Vagina (tissue), 2 donors: Measurements from ENCODE around the gene FXN. TPM values are rescaled to one million over a fixed set of nuclear protein-coding genes. Genes with fewer than 3 reads are reported as not detected.
A peak's percentile ranks its signal among the peaks of the same experiment; 100 is the strongest.

Experiments used
- DNase-seq, 2 donors: peaks; one replicate each; pipeline ENCODE4 v3.0.0-alpha.2; 2017; ENCODE audit errors: extremely low spot score in 2 of 2
- H3K27ac ChIP-seq: fragments of 200-600 bp; sonication (generic); one replicate; pipeline ENCODE4 v1.5.1; 2019
- H3K27me3 ChIP-seq: fragments of 200-600 bp; sonication (generic); one replicate; pipeline ENCODE4 v1.5.1; 2019
- H3K36me3 ChIP-seq, 2 donors: fragments of 200-600 bp; sonication (generic); one replicate each; pipeline ENCODE4 v1.5.1; 2017 to 2019
- H3K4me1 ChIP-seq: fragments of 200-600 bp; sonication (generic); one replicate; pipeline ENCODE4 v1.5.1; 2019
- H3K4me3 ChIP-seq, 2 donors: fragments of 200-600 bp; sonication (generic); 1 replicate in 1 of 2; 2 replicates in 1 of 2; pipeline ENCODE4 v1.5.1; 2016 to 2019
- H3K9me3 ChIP-seq: fragments of 200-600 bp; sonication (generic); one replicate; pipeline ENCODE4 v1.5.1; 2019
- POLR2A ChIP-seq, 2 donors: fragments of 450-650 bp; IDR thresholded peaks; one replicate each; pipeline ENCODE4 v1.6.1; 2017; ENCODE audit warnings: antibody characterized with exemption in 2 of 2, mild to moderate bottlenecking in 2 of 2, moderate library complexity in 2 of 2
- POLR2AphosphoS5 ChIP-seq, 2 donors: sonication (generic); formaldehyde crosslinking; IDR thresholded peaks; one replicate each; pipeline ENCODE4 v1.9.0; 2017; ENCODE audit warnings: antibody characterized with exemption in 2 of 2, mild to moderate bottlenecking in 2 of 2, low read depth in 1 of 2; ENCODE audit not compliant: insufficient read depth in 1 of 2
- intact Hi-C: fragments of 100-400 bp; cut with DNase I; formaldehyde crosslinking; loops from one replicate; pipeline ENCODE4 v1.15.1; 2023
- total RNA-seq: library from RNA; depleted of rRNA; stranded (reverse); fragments of >200 nt; gene quantifications from one replicate; pipeline ENCODE4 v1.2.3, GENCODE V29; 2016
- TF ChIP-seq, protein P1 (sequence below), 3 experiments: fragments of 450-650 bp in 2 of 3; fragments of 200-600 bp in 1 of 3; sonication (generic) in 1 of 3; IDR thresholded peaks; one replicate each; pipeline ENCODE4 v1.5.1; 2017 to 2019; ENCODE audit warnings: antibody characterized with exemption in 3 of 3, mild to moderate bottlenecking in 2 of 3, moderate library complexity in 2 of 3

FXN gene
- total RNA-seq, 1 donor from 2014 or later, result 11.8 TPM

DNA sequence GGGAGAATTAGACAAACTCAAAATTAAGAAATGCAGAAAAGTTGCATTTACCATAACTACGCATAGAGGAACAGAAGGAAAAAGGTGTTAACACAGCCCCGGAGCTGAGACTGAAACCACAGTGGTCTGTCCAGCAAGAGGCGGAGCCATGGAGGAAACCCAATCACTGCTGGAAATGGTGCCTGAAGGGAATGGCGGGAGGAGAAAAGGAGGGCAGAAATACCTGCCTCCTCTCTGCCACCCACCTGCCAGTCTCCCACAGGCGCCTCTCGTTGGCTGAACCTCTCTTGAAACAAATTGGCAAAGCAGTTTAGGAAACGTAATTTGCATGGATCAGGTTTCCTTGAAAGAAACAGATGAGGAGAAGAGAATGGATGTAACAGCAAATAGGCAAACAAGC is 11.9 kb upstream of the FXN start:
- Histone ChIP-seq H3K27ac (no peak overlapping the region), H3K4me1 (no peaks in the 10 kb centered on the region), H3K36me3 (no peaks in the 10 kb centered on the region), H3K9me3 (no peaks in the 10 kb centered on the region), H3K27me3 (no peaks in the 10 kb centered on the region), H3K4me3 (no peak overlapping the region)
- intact Hi-C loops, result no loop called here
- TF ChIP-seq POLR2A (IDR thresholded peaks at IDR 0.05), result no peak
- TF ChIP-seq, protein P1, sequence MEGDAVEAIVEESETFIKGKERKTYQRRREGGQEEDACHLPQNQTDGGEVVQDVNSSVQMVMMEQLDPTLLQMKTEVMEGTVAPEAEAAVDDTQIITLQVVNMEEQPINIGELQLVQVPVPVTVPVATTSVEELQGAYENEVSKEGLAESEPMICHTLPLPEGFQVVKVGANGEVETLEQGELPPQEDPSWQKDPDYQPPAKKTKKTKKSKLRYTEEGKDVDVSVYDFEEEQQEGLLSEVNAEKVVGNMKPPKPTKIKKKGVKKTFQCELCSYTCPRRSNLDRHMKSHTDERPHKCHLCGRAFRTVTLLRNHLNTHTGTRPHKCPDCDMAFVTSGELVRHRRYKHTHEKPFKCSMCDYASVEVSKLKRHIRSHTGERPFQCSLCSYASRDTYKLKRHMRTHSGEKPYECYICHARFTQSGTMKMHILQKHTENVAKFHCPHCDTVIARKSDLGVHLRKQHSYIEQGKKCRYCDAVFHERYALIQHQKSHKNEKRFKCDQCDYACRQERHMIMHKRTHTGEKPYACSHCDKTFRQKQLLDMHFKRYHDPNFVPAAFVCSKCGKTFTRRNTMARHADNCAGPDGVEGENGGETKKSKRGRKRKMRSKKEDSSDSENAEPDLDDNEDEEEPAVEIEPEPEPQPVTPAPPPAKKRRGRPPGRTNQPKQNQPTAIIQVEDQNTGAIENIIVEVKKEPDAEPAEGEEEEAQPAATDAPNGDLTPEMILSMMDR (IDR thresholded peaks at IDR 0.05), result no peak
- no peak for TF ChIP-seq POLR2AphosphoS5 (IDR thresholded peaks at IDR 0.05; ENCODE audit: insufficient read depth in 1 of 2, low read depth in 1 of 2)
- no peak for DNase-seq

DNA sequence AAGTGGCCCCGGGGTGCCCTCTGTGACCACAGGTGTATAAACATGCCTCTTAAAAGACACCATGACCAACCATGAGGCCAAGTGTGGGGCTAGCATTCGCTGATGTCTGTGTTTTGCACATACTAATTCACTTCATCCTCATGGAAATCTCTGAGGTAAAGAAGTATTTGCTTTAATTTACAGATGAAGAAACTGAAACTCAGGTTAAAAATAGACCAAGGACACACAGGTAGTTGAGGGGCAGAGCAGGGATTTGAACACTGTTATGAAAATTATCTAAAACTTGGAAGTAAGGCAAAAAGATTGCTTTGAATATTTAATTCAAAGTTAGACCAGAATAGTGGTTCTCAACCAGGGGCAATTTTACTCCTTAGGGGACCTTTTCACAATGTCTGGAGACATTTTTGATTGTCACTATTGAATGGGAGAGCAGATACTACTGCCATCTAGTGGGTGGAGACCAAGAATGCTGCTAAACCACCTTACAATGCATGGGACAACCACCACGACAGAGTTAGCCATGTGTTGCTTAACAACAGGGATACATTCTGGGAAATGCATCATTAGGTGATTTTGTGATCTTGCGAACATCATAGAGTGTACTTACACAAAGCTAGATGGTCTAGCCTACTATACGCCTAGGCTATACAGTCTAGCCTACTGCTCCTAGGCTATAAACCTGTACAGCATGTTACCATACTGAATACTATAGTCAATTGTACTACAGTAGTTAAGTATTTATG is 8.0 kb upstream of the FXN start:
- no peaks in the 10 kb centered on the region for H3K4me1 ChIP-seq
- no peak overlapping the region for H3K4me3 ChIP-seq
- no peaks in the 10 kb centered on the region for H3K36me3 ChIP-seq
- H3K27me3 ChIP-seq, result no peaks in the 10 kb centered on the region
- TF ChIP-seq, protein P1 (IDR thresholded peaks at IDR 0.05), result peak; percentile 12 to 39 (median 36)
- TF ChIP-seq POLR2A (IDR thresholded peaks at IDR 0.05), result no peak
- no peak overlapping the region for H3K27ac ChIP-seq
- DNase-seq, result no peak
- intact Hi-C loops, result no loop called here
- no peaks in the 10 kb centered on the region for H3K9me3 ChIP-seq

DNA sequence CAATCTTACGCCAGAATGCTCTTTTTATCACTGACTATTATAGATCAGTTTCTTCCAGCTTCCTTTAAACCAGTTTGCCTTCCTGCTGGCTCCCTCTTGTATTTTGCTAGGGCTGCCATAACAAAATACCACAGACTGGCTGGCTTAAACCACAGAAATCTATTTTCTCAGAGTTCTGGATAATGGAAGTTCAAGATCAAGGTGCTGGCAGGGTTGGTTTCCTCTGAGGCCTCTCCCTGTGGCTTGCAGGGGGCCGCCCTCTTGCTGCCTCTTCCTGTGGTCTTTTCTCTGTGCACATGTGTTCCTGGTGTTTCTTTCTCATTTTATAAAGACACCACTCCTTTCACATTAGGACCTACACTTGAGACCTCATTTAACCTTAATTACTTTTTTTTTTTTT is 6.8 kb upstream of the FXN start:
- no peaks in the 10 kb centered on the region for H3K9me3 ChIP-seq
- intact Hi-C loops, result no loop called here
- no peaks in the 10 kb centered on the region for H3K36me3 ChIP-seq
- no peaks in the 10 kb centered on the region for H3K4me1 ChIP-seq
- H3K27me3 ChIP-seq, result no peaks in the 10 kb centered on the region
- TF ChIP-seq POLR2AphosphoS5 (IDR thresholded peaks at IDR 0.05; ENCODE audit: insufficient read depth in 1 of 2, low read depth in 1 of 2) (no peak), POLR2A (IDR thresholded peaks at IDR 0.05) (no peak)
- TF ChIP-seq, protein P1 (IDR thresholded peaks at IDR 0.05), result no peak
- H3K27ac ChIP-seq, result no peak overlapping the region
- no peak for DNase-seq
- no peak overlapping the region for H3K4me3 ChIP-seq

DNA sequence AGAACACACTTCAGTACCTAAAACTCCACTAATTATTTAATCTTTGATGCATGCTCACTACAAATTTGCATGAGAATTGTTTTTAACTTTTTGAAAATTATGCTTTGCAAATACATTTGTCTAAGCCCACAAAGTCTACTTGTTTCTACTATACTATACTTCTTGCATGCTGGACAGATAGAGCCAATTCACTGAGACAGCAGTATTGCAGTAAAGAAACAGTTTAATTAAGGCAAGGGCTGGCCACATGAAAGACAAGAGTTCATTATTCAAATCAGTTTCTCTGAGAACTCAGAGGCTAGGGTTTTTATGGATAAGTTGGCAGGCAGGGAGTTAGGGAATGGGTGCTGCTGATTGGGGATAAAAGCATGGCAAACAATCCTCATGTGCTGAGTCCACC is 6.0 kb upstream of the FXN start:
- H3K9me3 ChIP-seq, result no peaks in the 10 kb centered on the region
- TF ChIP-seq, protein P1 (IDR thresholded peaks at IDR 0.05), result no peak
- TF ChIP-seq POLR2A (IDR thresholded peaks at IDR 0.05) (no peak), POLR2AphosphoS5 (IDR thresholded peaks at IDR 0.05; ENCODE audit: insufficient read depth in 1 of 2, low read depth in 1 of 2) (no peak)
- H3K36me3 ChIP-seq, result no peaks in the 10 kb centered on the region
- no peak for DNase-seq
- no peaks in the 10 kb centered on the region for H3K27me3 ChIP-seq
- intact Hi-C loops, result no loop called here
- H3K4me1 ChIP-seq, result no peaks in the 10 kb centered on the region
- H3K27ac ChIP-seq, result no peak overlapping the region
- no peak overlapping the region for H3K4me3 ChIP-seq

DNA sequence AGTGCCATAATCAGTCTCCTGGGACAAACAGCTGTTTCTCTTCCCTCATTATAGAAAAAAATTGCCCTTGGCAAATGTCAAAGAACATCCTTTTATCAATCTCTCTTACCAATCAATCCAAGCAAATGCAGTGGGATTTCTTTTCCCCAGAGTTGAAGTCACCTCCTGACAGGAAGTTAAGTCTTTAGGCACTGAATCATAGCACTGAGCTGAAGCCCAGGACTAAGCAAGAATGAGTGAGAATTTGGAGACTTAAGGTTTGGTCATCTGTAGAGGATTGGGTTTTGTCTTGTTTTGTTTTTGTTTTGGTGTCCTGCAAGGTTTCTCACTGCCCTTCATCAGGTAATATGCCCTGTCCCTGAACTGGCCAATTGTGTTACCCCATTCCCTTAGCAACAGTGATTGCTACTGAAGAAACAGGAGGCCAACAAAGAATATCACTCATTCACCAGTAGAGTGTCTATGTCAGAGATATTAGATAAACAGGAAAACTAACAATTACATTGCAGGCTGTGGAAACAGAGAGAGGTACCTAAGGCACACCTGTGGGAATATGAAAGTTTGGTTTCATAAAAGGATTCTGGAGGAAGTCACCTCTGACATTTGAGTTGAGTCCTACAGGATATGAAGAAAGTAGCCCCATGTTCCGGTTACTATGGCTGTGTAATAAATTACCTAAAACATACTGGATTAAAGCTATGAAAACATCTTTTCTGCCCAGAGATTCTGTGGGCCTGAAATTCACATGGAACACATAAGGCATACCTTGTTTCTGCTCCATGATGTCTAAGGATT is 4.5 kb upstream of the FXN start:
- Histone ChIP-seq H3K9me3 (no peaks in the 10 kb centered on the region), H3K4me3 (no peak overlapping the region), H3K27me3 (no peaks in the 10 kb centered on the region), H3K36me3 (no peaks in the 10 kb centered on the region), H3K4me1 (peaks cover 5% of the 10 kb centered on the region), H3K27ac (no peak overlapping the region)
- intact Hi-C loops, result no loop called here
- no peak for DNase-seq
- TF ChIP-seq, protein P1 (IDR thresholded peaks at IDR 0.05), result no peak
- TF ChIP-seq POLR2A (IDR thresholded peaks at IDR 0.05) (no peak), POLR2AphosphoS5 (IDR thresholded peaks at IDR 0.05; ENCODE audit: insufficient read depth in 1 of 2, low read depth in 1 of 2) (no peak)
